Head of caudate nucleus (tissue), 42 donors: ENCODE data around the gene AAGAB.
"Not testable (repeated sequence)": the region's sequence is repeated elsewhere in the genome, so short reads cannot be mapped to it uniquely, and the experiment has no call there.

Source experiments
- DNase-seq, 42 donors: peaks; one replicate each; pipeline versions ENCODE4 v3.0.0 to v3.0.0-alpha.2; 2020 to 2021; ENCODE audit warnings: mixed read lengths in 7 of 42
- intact Hi-C: fragments of 100-400 bp; cut with DNase I; formaldehyde crosslinking; loops from one replicate; pipeline ENCODE4 v1.15.0; 2022

AAGAB gene

DNA sequence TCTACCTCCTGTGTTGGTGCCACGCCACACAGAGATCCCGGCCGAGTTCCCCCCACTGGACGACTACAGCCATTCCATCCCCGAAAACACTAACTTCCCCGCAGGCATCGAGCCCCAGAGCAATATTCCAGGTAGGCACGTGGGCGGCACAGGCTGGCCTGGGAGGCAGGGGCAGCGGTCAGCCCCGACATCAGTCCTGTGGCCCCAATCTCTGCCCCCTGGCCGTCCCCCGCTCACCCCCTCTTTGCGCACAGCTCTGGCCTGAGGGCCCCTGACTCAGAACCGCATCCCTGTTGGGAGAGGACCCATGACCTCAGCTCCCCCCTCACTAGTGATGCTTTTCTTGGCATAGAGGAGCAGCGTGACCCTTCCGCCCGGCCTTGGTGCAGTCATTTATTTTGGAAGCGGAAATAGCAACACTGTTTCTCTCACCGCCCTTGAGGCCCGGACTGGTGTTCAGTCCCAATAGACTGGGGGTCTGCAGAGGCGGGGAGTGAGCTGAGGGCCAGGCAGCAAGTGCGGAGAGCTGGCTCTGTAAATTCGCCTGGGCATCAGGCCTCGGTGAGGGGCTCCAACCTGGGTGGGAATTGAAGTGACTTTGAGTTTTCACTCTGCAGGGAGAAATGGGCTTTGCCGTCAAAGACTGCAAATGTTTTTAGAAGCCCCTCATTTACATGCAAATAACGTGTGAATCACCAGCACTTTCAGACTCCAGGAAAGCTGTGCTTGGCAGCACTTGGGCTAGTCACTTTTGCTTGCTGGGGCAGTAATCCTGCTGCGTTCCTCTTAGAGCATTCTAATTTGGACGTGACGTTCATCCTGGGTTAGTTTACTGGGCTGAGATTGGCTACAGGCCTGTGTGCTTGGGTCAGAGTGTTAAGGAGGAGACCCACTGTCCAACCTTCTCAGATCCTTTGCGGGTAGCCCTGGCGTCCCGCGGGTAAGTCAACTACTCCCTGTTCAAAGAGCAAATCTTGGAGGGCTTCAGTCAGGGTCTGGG lies 88.9 kb downstream of the AAGAB start:
- peak in 6 of 42 donors; percentile 29 to 71 (median 34) for DNase-seq
- intact Hi-C loops: no loop called here

GRCh38 chr15:67164811-67165253 lies 89.6 kb downstream of the AAGAB start:
- intact Hi-C loops: no loop called here
- no peak for DNase-seq

- DNase-seq: no peak
Observed at GRCh38 chr15:67164401-67164791, 90.1 kb downstream of the AAGAB start.

GRCh38 chr15:67163180-67163579 lies 91.3 kb downstream of the AAGAB start:
- intact Hi-C loops: no loop called here

More at GRCh38 chr15:67164401-67164791, 90.1 kb downstream of the AAGAB start:
- intact Hi-C loops: no loop called here

GRCh38 chr15:67161881-67162280 lies 92.6 kb downstream of the AAGAB start:
- intact Hi-C loops: no loop called here

More at GRCh38 chr15:67163180-67163579, 91.3 kb downstream of the AAGAB start:
- DNase-seq: no peak

GRCh38 chr15:67161412-67161811 lies 93.0 kb downstream of the AAGAB start:
- intact Hi-C loops: no loop called here
- DNase-seq: peak in 3 of 42 donors; percentile 43 to 57 (median 48)

More at GRCh38 chr15:67161881-67162280, 92.6 kb downstream of the AAGAB start:
- DNase-seq: no peak

DNA sequence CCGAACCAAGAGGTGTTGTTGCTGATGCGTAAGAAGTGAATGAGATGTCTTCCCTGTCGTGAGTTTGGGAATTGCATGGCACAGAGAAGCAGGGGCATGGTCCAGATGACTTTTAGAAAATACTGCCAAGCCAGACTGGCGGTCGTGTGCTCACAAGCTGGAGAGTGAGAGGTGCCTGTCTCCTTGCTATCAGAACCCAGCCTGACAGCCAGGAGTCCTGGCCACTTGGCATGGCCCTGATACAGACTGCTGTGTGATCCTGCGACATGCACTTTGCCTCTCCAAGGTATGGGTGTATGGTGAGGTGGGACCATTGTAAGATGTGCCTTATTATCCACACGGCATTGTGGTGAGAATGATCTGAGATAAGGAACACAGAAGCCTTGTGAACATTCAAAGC lies 96.1 kb downstream of the AAGAB start:
- intact Hi-C loops: no loop called here

GRCh38 chr15:67157521-67158252 lies 96.8 kb downstream of the AAGAB start:
- no peak for DNase-seq
- intact Hi-C loops: no loop called here

More for the DNA sequence above, 96.1 kb downstream of the AAGAB start:
- peak in 1 of 42 donors; percentile 23 for DNase-seq

DNA sequence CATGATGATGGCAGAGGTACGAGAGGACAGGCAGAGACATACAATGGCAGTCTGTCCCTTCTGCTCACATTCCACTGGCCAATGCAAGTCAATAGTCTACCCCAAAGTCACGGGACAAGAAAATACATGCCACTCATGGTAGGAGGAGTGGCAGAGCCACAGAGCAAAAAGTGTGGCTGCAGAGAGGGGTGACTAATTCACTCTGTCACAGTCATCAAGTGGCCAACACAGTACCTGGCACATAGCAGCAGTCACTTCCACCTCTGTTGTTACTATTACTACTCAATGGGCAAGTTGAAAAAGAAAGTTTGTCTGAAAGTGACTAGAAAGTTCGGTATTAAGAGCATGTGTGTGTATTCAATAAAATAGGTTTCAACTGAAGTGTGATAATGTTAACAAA lies 97.6 kb downstream of the AAGAB start:
- no peak for DNase-seq
- intact Hi-C loops: no loop called here

DNA sequence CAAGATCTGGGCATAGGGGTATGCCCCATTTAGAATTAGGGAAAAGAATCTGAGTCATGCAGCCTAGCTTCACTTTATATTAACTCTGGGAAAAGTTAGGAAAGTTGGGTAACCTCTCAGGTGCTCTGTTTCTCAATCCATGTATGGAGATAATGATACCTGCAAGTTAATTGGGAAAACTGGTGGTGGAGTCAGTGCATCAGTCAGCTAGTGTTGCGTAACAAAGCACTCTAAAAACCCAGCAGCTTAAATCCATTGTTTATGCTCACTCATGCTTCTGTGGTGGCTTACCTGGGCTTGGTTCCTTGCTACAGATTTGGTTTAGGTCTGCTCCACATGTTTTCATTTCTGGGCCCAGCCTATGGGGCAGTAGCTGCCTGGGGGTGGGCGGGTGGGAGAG lies 98.0 kb downstream of the AAGAB start:
- DNase-seq: no peak
- intact Hi-C loops: no loop called here

GRCh38 chr15:67154249-67154648 lies 100.2 kb downstream of the AAGAB start:
- DNase-seq: no peak
- intact Hi-C loops: no loop called here

DNA sequence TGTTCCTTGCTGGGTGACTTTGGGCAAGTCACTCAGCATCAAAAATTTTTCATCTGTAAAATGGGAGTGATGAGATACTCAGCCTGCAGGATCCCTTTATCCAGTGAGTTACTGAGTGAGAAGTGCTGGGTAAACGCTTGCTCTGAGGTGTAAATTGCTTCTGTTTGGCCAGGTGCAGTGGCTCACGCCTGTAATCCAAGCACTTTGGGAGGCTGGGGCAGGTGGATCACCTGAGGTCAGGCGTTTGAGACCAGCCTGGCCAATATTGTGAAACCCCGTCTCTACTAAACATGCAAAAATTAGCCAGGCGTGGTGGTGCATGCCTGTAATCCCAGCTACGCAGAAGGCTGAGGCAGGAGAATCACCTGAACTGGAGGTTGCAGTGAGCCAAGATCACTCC lies 101.4 kb downstream of the AAGAB start:
- intact Hi-C loops: not testable (repeated sequence)
- DNase-seq: peak in 1 of 42 donors; percentile 4

DNA sequence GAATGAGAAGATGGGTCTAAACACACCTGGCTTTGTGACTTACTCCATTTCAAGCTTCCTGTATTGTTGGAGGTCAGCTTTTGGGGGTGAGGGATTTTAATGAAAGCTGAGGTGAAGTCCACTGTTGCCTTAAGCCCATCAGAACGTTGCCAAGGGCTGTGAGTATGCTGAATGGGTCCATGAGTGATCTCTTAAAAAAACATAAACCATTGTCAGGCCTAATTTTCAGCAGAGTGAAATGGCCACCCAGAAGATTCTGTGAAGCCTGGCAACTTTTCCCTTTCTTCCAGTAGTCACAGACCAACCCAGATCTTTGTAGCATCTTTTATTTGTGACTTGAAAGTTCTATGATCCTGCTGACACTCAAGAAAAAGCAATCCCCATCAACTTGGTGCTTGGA lies 102.0 kb downstream of the AAGAB start:
- DNase-seq: no peak
- intact Hi-C loops: no loop called here
